Neural cell (in vitro differentiated cells): Measurements from ENCODE around the gene MAPK1IP1L. TPM values are rescaled to one million over a fixed set of nuclear protein-coding genes. Genes with fewer than 3 reads are reported as not detected.

ENCODE experiments used
- H2AFZ ChIP-seq: fragments of 200-600, 300-800 bp; sonication (generic), shearing (Covaris generic); 2 replicates; pipeline ENCODE4 v1.6.0; 2014; ENCODE audit warnings: low read depth, mild to moderate bottlenecking, antibody characterized with exemption, low read length, moderate library complexity
- H3F3A ChIP-seq: fragments of 200-600 bp; shearing (Covaris generic); 2 replicates; pipeline ENCODE4 v1.6.1; 2016; ENCODE audit warnings: mild to moderate bottlenecking, moderate library complexity, mixed read lengths, antibody characterized with exemption, low read length; ENCODE audit not compliant: insufficient read depth, poor library complexity, severe bottlenecking
- H3K27ac ChIP-seq: fragments of 200-600, 300-800 bp; sonication (generic), shearing (Covaris generic); 2 replicates; pipeline ENCODE4 v1.5.1; 2014; ENCODE audit warnings: mild to moderate bottlenecking, low read length, moderate library complexity
- H3K27me3 ChIP-seq: fragments of 300-800, 200-600 bp; sonication (generic), shearing (Covaris generic); 2 replicates; pipeline ENCODE4 v1.6.0; 2014; ENCODE audit warnings: mild to moderate bottlenecking, low read depth, low read length, moderate library complexity; ENCODE audit not compliant: insufficient read depth
- H3K36me3 ChIP-seq: fragments of 300-800, 200-600 bp; sonication (generic), shearing (Covaris generic); 2 replicates; pipeline ENCODE4 v1.5.1; 2014; ENCODE audit warnings: mild to moderate bottlenecking, antibody characterized with exemption, low read length, moderate library complexity; ENCODE audit not compliant: insufficient read depth
- H3K4me2 ChIP-seq: fragments of 300-800, 200-600 bp; sonication (generic), shearing (Covaris generic); 2 replicates; pipeline ENCODE4 v1.6.0; 2014; ENCODE audit warnings: mild to moderate bottlenecking, low read length
- H3K4me3 ChIP-seq: fragments of 300-800, 200-600 bp; sonication (generic), shearing (Covaris generic); 2 replicates; pipeline ENCODE4 v1.5.1; 2014; ENCODE audit warnings: mild to moderate bottlenecking, low read length, moderate library complexity
- H3K79me2 ChIP-seq: fragments of 200-600 bp; shearing (Covaris generic); replicated peaks from 2 replicates; pipeline ENCODE4 v1.6.0; 2014; ENCODE audit warnings: mild to moderate bottlenecking, low read length, moderate library complexity; ENCODE audit not compliant: insufficient read depth
- H3K9ac ChIP-seq: fragments of 300-800, 200-600 bp; sonication (generic), shearing (Covaris generic); 2 replicates; pipeline ENCODE4 v1.6.1; 2016; ENCODE audit warnings: mild to moderate bottlenecking, low read length, mixed read lengths
- H3K9me2 ChIP-seq: fragments of 200-600 bp; shearing (Covaris generic); 2 replicates; pipeline ENCODE4 v1.6.1; 2016; ENCODE audit warnings: mild to moderate bottlenecking, low read length, mixed read lengths; ENCODE audit not compliant: insufficient read depth
- H3K9me3 ChIP-seq: fragments of 200-600, 300-800 bp; sonication (generic), shearing (Covaris generic); 2 replicates; pipeline ENCODE4 v1.6.1; 2016; ENCODE audit warnings: mild to moderate bottlenecking, mixed run types, low read length, moderate library complexity, mixed read lengths
- H4K20me1 ChIP-seq: fragments of 200-600 bp; shearing (Covaris generic); 2 replicates; pipeline ENCODE4 v1.6.1; 2016; ENCODE audit warnings: mild to moderate bottlenecking, mixed run types; ENCODE audit not compliant: insufficient read depth
- CTCF ChIP-seq: fragments of 450-650 bp; IDR thresholded peaks from 2 replicates; pipeline ENCODE4 v1.5.1; 2014; ENCODE audit warnings: antibody characterized with exemption, mild to moderate bottlenecking, moderate library complexity; ENCODE audit not compliant: poor library complexity, severe bottlenecking
- EP300 ChIP-seq: fragments of 450-650 bp; conservative IDR thresholded peaks from 2 replicates; pipeline ENCODE4 v1.6.1; 2014; ENCODE audit warnings: antibody characterized with exemption, mild to moderate bottlenecking, moderate library complexity; ENCODE audit not compliant: poor library complexity, severe bottlenecking
- EZH2 ChIP-seq: fragments of 200-600, 300-800 bp; shearing (Covaris generic), sonication (generic); IDR thresholded peaks from 2 replicates; pipeline ENCODE4 v1.6.1; 2014; ENCODE audit warnings: antibody characterized with exemption, low read length, borderline replicate concordance, mild to moderate bottlenecking; ENCODE audit not compliant: insufficient read depth, poor library complexity, severe bottlenecking
- MXI1 ChIP-seq: fragments of 450-650 bp; conservative IDR thresholded peaks from 2 replicates; pipeline ENCODE4 v1.6.1; 2014; ENCODE audit warnings: antibody characterized with exemption, mild to moderate bottlenecking; ENCODE audit not compliant: poor library complexity, severe bottlenecking
- POLR2AphosphoS5 ChIP-seq: IDR thresholded peaks from 2 replicates; pipeline ENCODE4 v1.6.1; 2012
- RAD21 ChIP-seq: fragments of 450-650 bp; conservative IDR thresholded peaks from 2 replicates; pipeline ENCODE4 v1.6.1; 2014; ENCODE audit warnings: antibody characterized with exemption, mild to moderate bottlenecking, moderate library complexity
- REST ChIP-seq: IDR thresholded peaks from 2 replicates; pipeline ENCODE4 v1.6.1; 2012; ENCODE audit warnings: borderline replicate concordance
- TAF1 ChIP-seq: IDR thresholded peaks from 2 replicates; pipeline ENCODE4 v1.6.1; 2012; ENCODE audit warnings: low read depth
- polyA plus RNA-seq: library from polyadenylated mRNA; depleted of rRNA; stranded (reverse); fragments of >200 nt; gene quantifications from 2 replicates; pipeline ENCODE4 v1.2.3, GENCODE V29; 2014

MAPK1IP1L gene
- polyA plus RNA-seq, 1 donor from 2014 or later, result 35.4 TPM

DNA sequence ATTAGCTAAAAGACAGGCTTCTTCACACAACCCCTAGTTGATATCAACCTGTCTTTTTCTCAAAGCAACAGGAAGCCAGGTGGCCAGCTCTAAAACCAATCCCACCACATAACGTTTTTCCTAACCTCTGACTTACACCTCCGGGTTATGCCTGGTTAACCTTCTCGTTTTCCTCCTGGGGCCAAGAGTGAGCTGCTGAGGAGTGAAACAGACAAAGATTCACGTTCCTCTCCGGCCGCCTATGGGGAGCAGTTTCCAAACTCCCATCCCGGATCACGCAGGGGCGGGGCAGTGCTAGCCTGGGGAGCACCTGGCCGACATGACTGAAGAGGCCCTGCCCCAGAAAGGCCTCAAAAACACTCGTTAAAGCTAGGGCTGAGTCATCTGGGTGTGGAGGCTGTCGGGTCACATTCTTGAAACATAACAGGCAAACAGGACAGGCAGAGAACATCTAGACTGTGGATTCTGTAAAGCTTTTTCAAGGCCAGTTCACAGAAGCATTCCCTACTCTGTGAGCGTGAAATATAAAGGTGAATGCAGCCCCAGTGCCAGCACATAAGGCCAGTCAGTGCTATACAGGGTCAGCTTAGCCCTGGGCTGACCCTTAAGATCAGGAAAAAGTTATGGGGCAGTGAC is 51.7 kb downstream of the MAPK1IP1L start:
- H3F3A ChIP-seq, result peaks cover 3% of the 10 kb centered on the region
- no peaks in the 10 kb centered on the region for H3K27me3 ChIP-seq
- TF ChIP-seq TAF1 (no peak), REST (no peak), RAD21 (no peak), POLR2AphosphoS5 (no peak), CTCF (no peak)
- peak overlapping the region; percentile 12 for H2AFZ ChIP-seq
- H4K20me1 ChIP-seq, result no peaks in the 10 kb centered on the region
- H3K9me3 ChIP-seq, result peaks cover 5% of the 10 kb centered on the region
- no peak overlapping the region for H3K9ac ChIP-seq
- H3K36me3 ChIP-seq, result no peaks in the 10 kb centered on the region
- H3K4me2 ChIP-seq, result no peak overlapping the region
- H3K79me2 ChIP-seq, result no peaks in the 10 kb centered on the region
- H3K9me2 ChIP-seq, result no peaks in the 10 kb centered on the region
- no peak overlapping the region for H3K27ac ChIP-seq
- H3K4me3 ChIP-seq, result no peak overlapping the region

DNA sequence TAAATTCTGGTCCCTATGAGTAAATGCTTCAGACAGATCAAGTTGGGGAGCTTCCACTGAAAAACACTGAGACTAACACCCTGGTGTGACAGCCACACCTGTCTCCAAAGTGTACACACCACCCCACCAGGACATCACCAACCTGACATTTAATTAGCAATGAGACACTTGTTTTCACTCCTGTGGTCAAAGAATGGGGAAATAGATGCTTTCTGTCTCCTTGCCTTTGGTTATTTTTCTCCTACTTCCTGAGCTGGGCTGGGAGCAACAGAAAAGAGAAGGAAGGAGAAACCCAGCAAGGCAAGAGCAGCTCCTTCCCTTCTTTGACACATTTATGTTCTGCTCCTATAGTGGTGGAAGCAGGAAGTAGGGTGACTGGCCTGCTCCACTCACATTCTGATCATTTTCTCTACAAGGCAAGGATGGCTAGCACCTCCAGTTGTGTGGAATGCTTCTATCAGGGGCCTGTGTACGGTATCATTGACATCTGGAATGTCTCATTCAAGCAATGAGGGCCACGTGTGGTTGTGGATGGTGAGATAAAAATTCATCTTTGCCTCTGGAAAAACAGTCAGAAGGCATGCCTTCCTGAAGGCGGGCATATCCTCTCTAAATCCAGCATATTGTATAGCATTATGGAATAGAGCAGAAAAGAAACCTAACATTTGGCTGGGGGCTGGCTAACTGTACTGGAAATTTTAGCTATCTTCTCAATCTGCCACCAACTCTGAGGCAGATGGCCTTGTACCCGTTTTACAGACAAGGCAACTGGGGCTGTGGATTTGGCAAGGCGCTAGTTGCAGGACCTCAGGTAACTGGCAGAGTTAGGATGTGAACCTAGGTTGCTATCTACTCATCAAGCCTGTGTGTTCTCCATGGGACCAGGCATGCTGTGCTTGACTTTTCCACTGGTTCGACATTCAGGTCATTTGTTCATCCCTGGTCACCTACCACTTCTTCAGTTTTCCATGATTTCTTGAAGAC is 52.8 kb downstream of the MAPK1IP1L start:
- Histone ChIP-seq H3K9me3 (peaks cover 5% of the 10 kb centered on the region), H3K79me2 (no peaks in the 10 kb centered on the region), H4K20me1 (no peaks in the 10 kb centered on the region), H3K4me2 (no peak overlapping the region), H3K9me2 (no peaks in the 10 kb centered on the region), H3K4me3 (no peak overlapping the region), H3K27me3 (no peaks in the 10 kb centered on the region), H2AFZ (no peak overlapping the region), H3K27ac (no peak overlapping the region), H3K36me3 (no peaks in the 10 kb centered on the region), H3F3A (peaks cover 3% of the 10 kb centered on the region), H3K9ac (no peak overlapping the region)
- no peak for TF ChIP-seq EZH2

GRCh38 chr14:55105991-55106390 is 54.5 kb downstream of the MAPK1IP1L start:
- H3K36me3 ChIP-seq, result no peaks in the 10 kb centered on the region
- no peak overlapping the region for H2AFZ ChIP-seq
- TF ChIP-seq RAD21 (no peak), EP300 (no peak), MXI1 (no peak)

More at GRCh38 chr14:55105991-55106390, 54.5 kb downstream of the MAPK1IP1L start:
- no peak overlapping the region for H3K9ac ChIP-seq
- no peaks in the 10 kb centered on the region for H4K20me1 ChIP-seq
- no peaks in the 10 kb centered on the region for H3K9me2 ChIP-seq
- H3K79me2 ChIP-seq, result no peaks in the 10 kb centered on the region
- H3K4me2 ChIP-seq, result no peak overlapping the region
- peaks cover 3% of the 10 kb centered on the region for H3F3A ChIP-seq
- H3K27ac ChIP-seq, result no peak overlapping the region
- no peak overlapping the region for H3K4me3 ChIP-seq
- peaks cover 5% of the 10 kb centered on the region for H3K9me3 ChIP-seq
- no peaks in the 10 kb centered on the region for H3K27me3 ChIP-seq
